ENCODE results near the gene SPOCK3. TPM values are rescaled to one million over a fixed set of nuclear protein-coding genes. Genes with fewer than 3 reads are reported as not detected.
"Not testable (repeated sequence)": the region's sequence is repeated elsewhere in the genome, so short reads cannot be mapped to it uniquely, and the experiment has no call there.

The SPOCK3 gene
- total RNA-seq, 4 donors from 2014 or later = 0.16 to 0.58 (median 0.36) TPM; not detected in 1

GRCh38 chr4:166798126-166798525 lies 436.2 kb downstream of the SPOCK3 start:
- in situ Hi-C loops (cut with MboI; ENCODE audit: low sequenced_read_pairs in 4 of 4) (no loop called here), intact Hi-C loops (cut with DNase I; ENCODE audit: low total_unique reads) (no loop called here)
- ATAC-seq (no peak), DNase-seq (no peak)
- TF ChIP-seq CTCF (IDR thresholded peaks at IDR 0.05 in 4 of 5, conservative IDR thresholded peaks at IDR 0.05 in 1 of 5) (no peak), POLR2A (IDR thresholded peaks at IDR 0.05) (no peak)
- H3K36me3 ChIP-seq = no peaks in the 10 kb centered on the region
- H3K9me3 ChIP-seq = no peaks in the 10 kb centered on the region
- H3K4me1 ChIP-seq = no peaks in the 10 kb centered on the region
- no peak overlapping the region for H3K27ac ChIP-seq
- no peaks in the 10 kb centered on the region for H3K27me3 ChIP-seq
- H3K4me3 ChIP-seq = no peak overlapping the region

GRCh38 chr4:166777760-166778159 lies 456.5 kb downstream of the SPOCK3 start:
- no peak for DNase-seq
- Histone ChIP-seq H3K27me3 (no peaks in the 10 kb centered on the region), H3K4me3 (no peak overlapping the region), H3K4me1 (no peaks in the 10 kb centered on the region), H3K9me3 (no peaks in the 10 kb centered on the region), H3K27ac (no peak overlapping the region), H3K36me3 (no peaks in the 10 kb centered on the region)
- intact Hi-C loops (cut with DNase I; ENCODE audit: low total_unique reads) (no loop called here), in situ Hi-C loops (cut with MboI; ENCODE audit: low sequenced_read_pairs in 4 of 4) (no loop called here)
- ATAC-seq = no peak
- TF ChIP-seq POLR2A (IDR thresholded peaks at IDR 0.05) = no peak
- no peak for TF ChIP-seq CTCF (IDR thresholded peaks at IDR 0.05 in 4 of 5, conservative IDR thresholded peaks at IDR 0.05 in 1 of 5)

- no peak for TF ChIP-seq POLR2A (IDR thresholded peaks at IDR 0.05)
- no peak for TF ChIP-seq CTCF (IDR thresholded peaks at IDR 0.05 in 4 of 5, conservative IDR thresholded peaks at IDR 0.05 in 1 of 5)
- in situ Hi-C loops (cut with MboI; ENCODE audit: low sequenced_read_pairs in 4 of 4) = no loop called here
- DNase-seq = no peak
- H3K27me3 ChIP-seq = no peaks in the 10 kb centered on the region
- H3K9me3 ChIP-seq = no peaks in the 10 kb centered on the region
- H3K4me3 ChIP-seq = no peak overlapping the region
- no peak overlapping the region for H3K27ac ChIP-seq
- no peaks in the 10 kb centered on the region for H3K4me1 ChIP-seq
- intact Hi-C loops (cut with DNase I; ENCODE audit: low total_unique reads) = no loop called here
- no peaks in the 10 kb centered on the region for H3K36me3 ChIP-seq
- no peak for ATAC-seq
These were observed 471.3 kb downstream of the SPOCK3 start for GRCh38 chr4:166763018-166763417.

GRCh38 chr4:166741742-166742141 lies 492.6 kb downstream of the SPOCK3 start:
- no peak overlapping the region for H3K4me3 ChIP-seq
- DNase-seq = no peak
- intact Hi-C loops (cut with DNase I; ENCODE audit: low total_unique reads) (no loop called here), in situ Hi-C loops (cut with MboI; ENCODE audit: low sequenced_read_pairs in 4 of 4) (no loop called here)
- H3K27me3 ChIP-seq = no peaks in the 10 kb centered on the region
- no peaks in the 10 kb centered on the region for H3K4me1 ChIP-seq
- H3K36me3 ChIP-seq = no peaks in the 10 kb centered on the region
- no peak overlapping the region for H3K27ac ChIP-seq
- no peaks in the 10 kb centered on the region for H3K9me3 ChIP-seq
- no peak for ATAC-seq
- TF ChIP-seq CTCF (IDR thresholded peaks at IDR 0.05 in 4 of 5, conservative IDR thresholded peaks at IDR 0.05 in 1 of 5) (no peak), POLR2A (IDR thresholded peaks at IDR 0.05) (no peak)

- H3K4me1 ChIP-seq; intact Hi-C loops (cut with DNase I; ENCODE audit: low total_unique reads); H3K27me3 ChIP-seq; H3K4me3 ChIP-seq; H3K36me3 ChIP-seq; DNase-seq; H3K27ac ChIP-seq; in situ Hi-C loops (cut with MboI; ENCODE audit: low sequenced_read_pairs in 4 of 4); ATAC-seq; H3K9me3 ChIP-seq: not testable (repeated sequence)
These were observed 495.1 kb downstream of the SPOCK3 start for GRCh38 chr4:166739215-166739614.
